Stomach (tissue), 4 donors: ENCODE measurements around the gene TMCO4.

Experiments
- CTCF ChIP-seq, 7 experiments: fragments of 450-650 bp in 4 of 7; fragments of 200-600 bp in 3 of 7; sonication (generic) in 3 of 7; IDR thresholded peaks; one replicate each; pipeline ENCODE4 v1.5.1; 2016 to 2019; ENCODE audit warnings: antibody characterized with exemption in 7 of 7, control low read depth in 2 of 7, mild to moderate bottlenecking in 1 of 7
- EP300 ChIP-seq: sonication (generic); formaldehyde crosslinking; IDR thresholded peaks from one replicate; pipeline ENCODE4 v1.6.1; 2017; ENCODE audit warnings: antibody characterized with exemption
- POLR2A ChIP-seq, 4 donors: fragments of 450-650 bp; IDR thresholded peaks; one replicate each; pipeline ENCODE4 v1.6.1; 2016; ENCODE audit warnings: antibody characterized with exemption in 4 of 4, control low read depth in 2 of 4, mild to moderate bottlenecking in 1 of 4, moderate library complexity in 1 of 4
- POLR2AphosphoS5 ChIP-seq, 3 donors: sonication (generic); formaldehyde crosslinking; IDR thresholded peaks; one replicate each; pipeline ENCODE4 v1.6.1; 2016; ENCODE audit warnings: antibody characterized with exemption in 3 of 3

GRCh38 chr1:19734472-19734999 lies 65.2 kb downstream of the TMCO4 start:
- TF ChIP-seq POLR2AphosphoS5 (IDR thresholded peaks at IDR 0.05): peak in 1 of 3 donors; percentile 37
- no peak for TF ChIP-seq CTCF (IDR thresholded peaks at IDR 0.05)
- TF ChIP-seq EP300: no peak
- no peak for TF ChIP-seq POLR2A (IDR thresholded peaks at IDR 0.05)
